Activated T-cell treated with anti-CD3 and anti-CD28 coated beads, Interleukin-2, amount 50 U/mL, for 24 hours (primary cell): Measurements from ENCODE around the gene KRT83.
"Not testable (repeated sequence)": the region's sequence is repeated elsewhere in the genome, so short reads cannot be mapped to it uniquely, and the experiment has no call there.

Source experiments
- DNase-seq: peaks from one replicate; pipeline ENCODE4 v3.0.0-alpha.2; 2020
- H3K27ac Mint-ChIP-seq: 2 replicates; pipeline ENCODE4 v1.8.0; 2020; ENCODE audit warnings: mild to moderate bottlenecking, mixed read lengths
- H3K27me3 Mint-ChIP-seq: 2 replicates; pipeline ENCODE4 v1.8.0; 2020; ENCODE audit warnings: mixed read lengths
- H3K36me3 Mint-ChIP-seq: 2 replicates; pipeline ENCODE4 v1.8.0; 2020; ENCODE audit warnings: low read depth, mixed read lengths
- H3K4me1 Mint-ChIP-seq: 2 replicates; pipeline ENCODE4 v1.8.0; 2020; ENCODE audit warnings: low read depth, mixed read lengths
- H3K4me3 Mint-ChIP-seq: 2 replicates; pipeline ENCODE4 v1.8.0; 2020; ENCODE audit warnings: mild to moderate bottlenecking, moderate library complexity, mixed read lengths
- H3K9me3 Mint-ChIP-seq: 2 replicates; pipeline ENCODE4 v1.8.0; 2020; ENCODE audit warnings: mixed read lengths

KRT83 gene

DNA sequence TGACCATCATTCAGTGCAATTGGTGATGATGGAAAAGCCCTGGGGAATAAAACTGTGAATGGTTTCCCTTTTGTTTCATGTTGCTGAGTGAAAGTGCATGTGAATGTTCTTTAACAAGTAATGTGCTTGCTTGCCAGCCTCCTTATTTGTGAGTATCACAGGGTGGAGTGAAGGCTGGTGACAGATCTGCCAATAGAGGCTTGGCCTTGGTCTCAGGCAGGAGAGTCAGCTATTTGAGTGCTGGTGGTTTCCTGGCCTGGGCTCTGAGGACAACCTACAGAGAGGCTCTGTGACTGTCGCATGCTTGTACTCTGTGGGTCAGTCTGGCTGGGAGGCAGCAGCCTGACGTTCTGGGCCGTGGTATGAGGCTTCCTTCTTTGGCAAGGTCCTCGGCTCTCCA lies 25.4 kb upstream of the KRT83 start:
- DNase-seq = no peak
- Mint-ChIP-seq H3K4me1 (peaks cover 11% of the 10 kb centered on the region), H3K36me3 (no peaks in the 10 kb centered on the region), H3K9me3 (no peaks in the 10 kb centered on the region), H3K27me3 (no peaks in the 10 kb centered on the region), H3K27ac (no peak overlapping the region), H3K4me3 (no peak overlapping the region)

DNA sequence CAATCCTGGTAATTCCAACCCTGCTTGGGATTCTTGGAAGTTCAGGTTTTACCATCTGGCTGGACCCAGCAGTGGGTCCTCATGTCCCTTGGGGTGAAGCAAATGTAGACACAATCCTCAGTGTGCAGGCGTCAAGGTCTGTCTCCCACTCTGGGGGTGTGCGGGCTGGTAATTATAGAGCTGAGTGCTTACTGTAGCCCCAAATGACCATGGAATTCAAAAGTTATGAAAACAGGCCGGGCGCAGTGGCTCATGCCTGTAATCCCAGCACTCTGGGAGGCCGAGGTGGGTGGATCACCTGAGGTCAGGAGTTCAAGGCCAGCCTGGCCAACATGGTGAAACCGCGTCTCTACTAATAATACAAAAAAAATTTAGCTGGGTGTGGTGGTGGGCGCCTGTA lies 23.8 kb upstream of the KRT83 start:
- H3K4me3 Mint-ChIP-seq, H3K27ac Mint-ChIP-seq, H3K27me3 Mint-ChIP-seq, H3K9me3 Mint-ChIP-seq, H3K36me3 Mint-ChIP-seq, H3K4me1 Mint-ChIP-seq, DNase-seq: not testable (repeated sequence)

DNA sequence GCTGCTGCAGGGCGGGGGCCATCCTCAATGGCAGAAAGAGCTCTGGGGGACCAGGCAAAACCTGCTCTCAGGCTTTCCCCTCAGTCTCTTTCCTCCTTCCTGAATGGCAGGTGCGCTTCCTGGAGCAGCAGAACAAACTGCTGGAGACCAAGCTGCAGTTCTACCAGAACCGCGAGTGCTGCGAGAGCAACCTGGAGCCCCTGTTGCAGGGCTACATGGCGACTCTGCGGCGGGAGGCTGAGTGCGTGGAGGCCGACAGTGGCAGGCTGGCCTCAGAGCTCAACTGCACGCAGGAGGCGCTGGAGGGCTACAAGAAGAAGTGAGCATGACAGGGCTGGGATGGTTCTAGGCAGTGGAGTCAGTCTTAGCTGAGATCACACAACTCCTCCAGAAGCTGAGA lies 22.9 kb upstream of the KRT83 start:
- Mint-ChIP-seq H3K27me3 (no peaks in the 10 kb centered on the region), H3K4me3 (no peak overlapping the region), H3K4me1 (no peaks in the 10 kb centered on the region), H3K27ac (no peak overlapping the region), H3K36me3 (no peaks in the 10 kb centered on the region), H3K9me3 (no peaks in the 10 kb centered on the region)
- DNase-seq = no peak

DNA sequence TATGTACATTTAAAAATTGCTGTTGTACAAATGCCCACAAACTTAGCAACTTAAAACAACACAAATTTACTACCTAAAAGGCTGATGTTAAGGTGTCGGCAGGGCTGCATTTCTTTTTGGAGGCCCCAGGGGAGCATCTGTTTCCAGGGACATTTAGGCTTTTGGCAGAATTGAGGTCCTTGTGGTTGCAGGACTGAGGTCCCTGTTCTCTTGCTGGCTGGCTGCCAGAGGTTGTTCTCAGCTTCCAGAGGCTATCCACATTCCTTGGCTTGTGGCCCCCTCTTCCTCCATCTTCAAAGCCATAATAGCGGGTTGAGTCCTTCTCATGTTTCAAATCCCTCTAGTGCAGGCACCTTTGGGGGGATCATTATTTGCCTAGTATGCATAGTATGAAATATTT lies 22.4 kb upstream of the KRT83 start:
- no peaks in the 10 kb centered on the region for H3K4me1 Mint-ChIP-seq
- DNase-seq = no peak
- no peaks in the 10 kb centered on the region for H3K36me3 Mint-ChIP-seq

DNA sequence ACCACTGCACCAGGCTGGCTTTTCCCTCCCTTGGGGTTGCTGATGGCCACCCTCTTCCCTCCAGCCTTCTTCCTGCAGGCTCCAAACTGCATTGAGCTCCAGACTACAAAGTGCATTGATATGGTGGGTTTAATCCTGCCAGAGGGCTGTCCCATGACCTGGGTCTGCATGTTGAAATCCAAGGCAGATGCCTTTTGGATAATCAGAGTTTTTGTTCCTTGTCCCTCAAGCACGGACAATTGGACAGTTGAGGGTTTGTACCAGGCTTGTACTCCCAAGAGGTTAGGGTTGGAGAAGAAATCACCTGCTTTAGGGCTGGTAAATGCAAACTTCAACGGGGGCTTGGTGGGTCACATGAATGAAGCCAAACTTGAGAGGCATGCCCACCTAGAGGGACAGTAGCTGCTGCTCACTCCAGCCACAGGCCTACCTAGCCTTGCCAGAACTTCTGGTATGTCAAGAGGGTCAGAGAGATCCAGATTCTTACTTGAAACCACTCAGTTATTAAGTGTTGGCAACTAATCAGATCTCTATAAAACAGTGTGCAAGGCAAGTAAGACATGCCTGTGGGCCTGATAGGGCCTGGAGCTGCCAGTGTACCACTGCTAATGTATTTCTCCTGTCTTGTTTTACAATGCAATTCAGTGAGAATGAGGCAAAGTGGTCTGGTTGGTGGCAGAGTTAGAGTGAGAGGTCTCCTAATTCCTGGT lies 21.7 kb upstream of the KRT83 start:
- no peak for DNase-seq
- H3K36me3 Mint-ChIP-seq = no peaks in the 10 kb centered on the region
- H3K9me3 Mint-ChIP-seq = no peaks in the 10 kb centered on the region
- H3K27ac Mint-ChIP-seq = no peak overlapping the region
- no peaks in the 10 kb centered on the region for H3K27me3 Mint-ChIP-seq
- H3K4me1 Mint-ChIP-seq = no peaks in the 10 kb centered on the region
- no peak overlapping the region for H3K4me3 Mint-ChIP-seq

More for the DNA sequence above, 22.4 kb upstream of the KRT83 start:
- Mint-ChIP-seq H3K27me3 (no peaks in the 10 kb centered on the region), H3K9me3 (no peaks in the 10 kb centered on the region), H3K27ac (no peak overlapping the region), H3K4me3 (no peak overlapping the region)

DNA sequence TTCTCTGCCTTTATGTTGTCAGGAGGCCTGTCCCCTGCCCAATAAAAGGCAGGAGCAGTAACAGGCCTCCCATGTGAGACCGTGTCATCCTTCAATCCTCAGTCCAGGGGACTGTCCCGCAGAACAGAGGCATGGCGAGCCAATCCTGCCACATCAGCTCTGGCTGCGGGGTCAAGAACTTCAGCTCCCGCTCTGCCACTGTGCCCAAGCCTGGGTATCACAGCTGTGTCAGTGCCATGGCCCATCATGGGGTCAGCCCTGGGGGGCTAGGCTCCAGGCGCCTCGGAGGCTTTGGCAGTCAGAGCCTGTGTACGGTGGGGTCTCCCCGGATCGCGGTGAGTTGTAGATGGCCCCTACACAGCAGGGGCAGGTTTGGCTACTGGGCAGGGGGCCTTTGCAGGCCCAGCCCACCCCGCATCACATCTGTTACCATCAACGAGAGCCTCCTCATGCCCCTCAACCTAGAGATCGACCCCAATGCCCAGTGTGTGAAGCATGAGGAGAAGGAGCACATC lies 19.9 kb upstream of the KRT83 start:
- no peak overlapping the region for H3K27ac Mint-ChIP-seq
- H3K27me3 Mint-ChIP-seq = no peaks in the 10 kb centered on the region
- H3K4me3 Mint-ChIP-seq = no peak overlapping the region
- DNase-seq = no peak
- no peaks in the 10 kb centered on the region for H3K9me3 Mint-ChIP-seq
- peaks cover 8% of the 10 kb centered on the region for H3K4me1 Mint-ChIP-seq
- no peaks in the 10 kb centered on the region for H3K36me3 Mint-ChIP-seq

DNA sequence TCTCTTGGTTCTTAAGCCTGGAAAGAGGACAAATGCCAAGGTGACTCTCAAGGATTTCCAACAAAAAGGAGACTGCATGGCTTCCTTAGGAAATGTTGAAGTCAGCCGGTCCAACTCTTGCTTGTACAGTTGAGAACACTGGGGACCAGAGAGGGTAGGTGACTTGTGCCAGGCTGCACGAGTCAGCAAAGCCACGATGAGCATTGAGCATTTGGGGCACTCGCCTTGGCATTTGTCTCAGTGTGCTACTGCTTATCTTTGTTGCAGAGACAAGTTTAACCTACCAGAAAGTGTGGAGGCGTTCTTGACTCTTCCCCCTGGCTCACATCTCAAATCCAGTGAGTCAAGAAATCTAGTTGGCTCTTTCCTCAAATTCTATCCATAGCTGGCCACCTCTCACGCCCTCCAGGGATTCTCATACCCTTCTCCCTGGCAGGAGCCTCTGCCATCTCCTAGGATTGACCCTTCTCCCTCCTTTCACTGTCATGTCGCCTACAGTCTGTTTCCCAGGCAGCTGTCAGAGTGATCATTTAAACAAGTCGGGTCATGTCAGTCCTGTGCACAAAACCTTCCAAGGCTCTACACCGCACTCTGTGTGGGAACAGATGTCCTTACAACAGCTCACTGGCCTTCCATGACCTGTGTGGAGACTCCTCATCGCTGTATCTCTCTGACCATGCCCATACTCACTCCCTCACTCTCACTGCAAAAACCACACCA lies 17.2 kb upstream of the KRT83 start:
- DNase-seq = no peak
- H3K4me3 Mint-ChIP-seq = no peak overlapping the region
- peaks cover 7% of the 10 kb centered on the region for H3K27me3 Mint-ChIP-seq
- H3K27ac Mint-ChIP-seq = no peak overlapping the region
- H3K36me3 Mint-ChIP-seq = no peaks in the 10 kb centered on the region
- H3K9me3 Mint-ChIP-seq = no peaks in the 10 kb centered on the region
- peaks cover 8% of the 10 kb centered on the region for H3K4me1 Mint-ChIP-seq

DNA sequence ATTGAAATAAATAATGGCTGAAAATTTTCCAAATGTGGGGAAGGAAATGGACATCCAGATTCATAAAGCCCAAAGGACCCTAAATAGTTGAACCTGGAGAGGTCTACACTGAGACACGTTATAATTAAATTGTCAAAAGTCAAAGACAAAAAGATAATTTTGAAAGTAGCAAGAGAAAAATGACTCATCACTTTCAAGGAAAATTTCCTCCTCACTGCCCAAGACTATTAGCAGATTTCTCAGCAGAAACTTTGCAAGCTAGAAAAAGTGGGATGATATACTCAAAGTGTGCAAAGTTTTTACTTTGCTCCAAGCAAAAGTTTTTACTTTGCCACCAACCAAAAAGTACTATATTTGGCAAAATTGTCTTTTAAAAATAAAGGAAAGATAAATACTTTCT lies 15.9 kb upstream of the KRT83 start:
- peaks cover 8% of the 10 kb centered on the region for H3K4me1 Mint-ChIP-seq
- no peak overlapping the region for H3K27ac Mint-ChIP-seq
- H3K4me3 Mint-ChIP-seq = no peak overlapping the region
- peaks cover 7% of the 10 kb centered on the region for H3K27me3 Mint-ChIP-seq
- no peaks in the 10 kb centered on the region for H3K36me3 Mint-ChIP-seq
- DNase-seq = no peak
- no peaks in the 10 kb centered on the region for H3K9me3 Mint-ChIP-seq

DNA sequence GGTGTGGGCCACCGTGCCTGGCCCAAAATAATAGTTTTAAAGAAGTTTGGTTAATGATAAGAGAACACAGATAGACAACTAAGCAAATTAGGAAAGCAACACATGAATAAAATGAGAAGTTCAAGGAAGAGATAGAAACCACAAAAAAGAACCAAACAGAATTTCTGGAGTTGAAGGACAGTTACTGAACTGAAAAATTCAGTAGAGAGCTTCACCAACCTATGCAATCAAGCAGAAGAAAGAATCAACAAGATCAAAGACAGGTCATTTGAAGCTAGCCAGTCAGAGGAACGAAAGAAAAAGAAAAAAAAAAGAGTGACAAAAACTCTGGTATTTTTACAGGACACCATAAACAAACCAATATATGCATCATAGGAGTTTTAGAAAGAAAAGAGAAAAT lies 15.4 kb upstream of the KRT83 start:
- DNase-seq = no peak
- Mint-ChIP-seq H3K4me3 (no peak overlapping the region), H3K27ac (no peak overlapping the region), H3K36me3 (no peaks in the 10 kb centered on the region), H3K27me3 (peaks cover 7% of the 10 kb centered on the region), H3K9me3 (no peaks in the 10 kb centered on the region), H3K4me1 (peaks cover 8% of the 10 kb centered on the region)

DNA sequence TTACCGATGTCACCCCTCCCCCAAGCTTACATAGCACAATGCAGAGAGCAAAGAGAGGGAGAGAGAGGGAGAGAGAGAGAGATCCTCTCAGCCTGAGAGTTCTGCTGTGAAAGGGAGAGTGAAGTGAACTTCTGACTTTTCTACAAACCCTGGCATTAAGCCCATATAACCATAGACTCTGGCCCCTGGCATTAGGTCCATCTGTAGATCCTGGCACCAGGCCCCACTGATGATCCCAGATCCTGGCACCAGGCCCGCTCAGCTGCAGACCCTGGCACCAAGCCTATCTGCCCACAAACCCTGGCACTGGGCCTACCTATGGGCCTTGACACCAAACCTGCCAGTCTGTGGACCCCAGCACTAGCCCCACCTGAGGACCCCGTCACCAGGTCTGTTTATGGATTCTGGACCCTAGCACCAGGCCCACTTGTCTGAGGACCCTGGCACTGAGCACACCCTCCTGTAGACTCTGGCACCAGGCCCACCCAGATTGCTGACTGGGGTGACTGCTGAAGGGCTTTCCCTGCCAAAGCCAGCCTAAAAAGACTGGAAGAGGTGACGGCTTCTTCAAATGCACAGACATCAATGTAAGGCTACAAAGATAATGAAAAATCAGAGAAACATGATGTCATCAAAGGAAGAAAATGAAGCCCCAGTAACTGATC lies 14.5 kb upstream of the KRT83 start:
- Mint-ChIP-seq H3K36me3 (no peaks in the 10 kb centered on the region), H3K9me3 (no peaks in the 10 kb centered on the region), H3K27me3 (peaks cover 7% of the 10 kb centered on the region)

DNA sequence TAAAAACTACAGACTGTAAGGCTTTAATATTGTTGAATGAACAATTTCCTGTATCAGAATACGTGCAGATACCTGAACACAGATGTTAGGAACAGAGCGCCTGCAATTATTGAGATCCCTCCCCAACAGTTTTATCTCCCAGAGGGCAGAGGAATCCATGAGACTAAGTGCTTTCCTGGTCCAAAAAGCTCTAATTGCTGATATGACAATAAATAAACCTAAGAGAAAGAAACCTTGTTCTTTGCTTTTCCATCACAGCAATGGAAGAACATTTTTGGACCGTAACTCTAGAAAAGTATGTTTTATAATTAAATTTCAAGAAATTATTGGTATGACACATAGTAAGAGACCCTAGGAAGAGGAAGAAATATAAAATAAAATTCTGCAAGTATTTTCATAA lies 13.0 kb upstream of the KRT83 start:
- Mint-ChIP-seq H3K9me3 (no peaks in the 10 kb centered on the region), H3K4me3 (no peak overlapping the region), H3K27me3 (peaks cover 7% of the 10 kb centered on the region), H3K4me1 (peaks cover 8% of the 10 kb centered on the region), H3K27ac (no peak overlapping the region), H3K36me3 (no peaks in the 10 kb centered on the region)
- DNase-seq = no peak

More for the DNA sequence above, 14.5 kb upstream of the KRT83 start:
- H3K4me3 Mint-ChIP-seq = no peak overlapping the region
- peaks cover 8% of the 10 kb centered on the region for H3K4me1 Mint-ChIP-seq
- no peak for DNase-seq
- H3K27ac Mint-ChIP-seq = no peak overlapping the region

DNA sequence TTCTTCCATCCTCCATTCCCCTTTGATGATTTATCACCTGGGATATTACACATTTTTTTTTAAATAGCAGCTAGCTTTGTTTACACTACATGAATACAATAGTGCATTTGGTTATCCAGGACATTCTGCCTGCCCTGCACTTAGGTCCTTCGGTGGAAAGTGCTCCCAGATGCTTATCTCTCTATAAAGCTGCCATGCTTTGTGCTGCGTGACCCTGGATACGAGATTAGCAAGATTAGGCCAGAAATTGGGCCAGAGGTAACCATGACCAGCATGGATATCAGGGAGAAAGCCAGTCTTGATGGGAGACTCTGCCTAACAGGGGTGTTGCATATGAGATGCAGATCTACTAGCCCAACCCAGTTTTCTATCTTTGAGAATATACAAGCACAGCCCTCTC lies 12.1 kb upstream of the KRT83 start:
- H3K4me3 Mint-ChIP-seq = no peak overlapping the region
- peaks cover 8% of the 10 kb centered on the region for H3K4me1 Mint-ChIP-seq
- no peak overlapping the region for H3K27ac Mint-ChIP-seq
- H3K27me3 Mint-ChIP-seq = peaks cover 7% of the 10 kb centered on the region
- no peak for DNase-seq
- no peaks in the 10 kb centered on the region for H3K36me3 Mint-ChIP-seq
- H3K9me3 Mint-ChIP-seq = no peaks in the 10 kb centered on the region

DNA sequence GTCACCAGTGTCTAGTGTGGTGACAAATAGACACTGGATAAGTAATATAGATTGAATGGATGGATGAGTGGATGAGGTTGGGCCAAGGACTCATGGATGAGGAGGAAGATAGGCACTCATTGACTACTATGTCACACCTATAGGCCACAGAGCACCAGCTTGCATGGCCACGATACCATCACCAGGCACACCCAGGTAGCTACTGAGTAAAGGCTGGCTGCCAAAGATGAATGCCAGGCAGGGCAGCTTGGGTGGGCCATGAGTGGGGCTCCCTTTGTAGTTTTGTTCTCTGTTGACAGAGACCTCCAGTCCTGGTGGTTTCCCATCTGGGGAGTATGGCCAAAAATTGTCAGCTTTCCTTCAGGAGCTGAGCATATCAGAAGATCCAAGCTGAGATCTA lies 11.2 kb upstream of the KRT83 start:
- DNase-seq = no peak
- Mint-ChIP-seq H3K4me3 (no peak overlapping the region), H3K36me3 (no peaks in the 10 kb centered on the region), H3K27ac (no peak overlapping the region), H3K4me1 (peaks cover 14% of the 10 kb centered on the region), H3K9me3 (no peaks in the 10 kb centered on the region), H3K27me3 (peaks cover 7% of the 10 kb centered on the region)

DNA sequence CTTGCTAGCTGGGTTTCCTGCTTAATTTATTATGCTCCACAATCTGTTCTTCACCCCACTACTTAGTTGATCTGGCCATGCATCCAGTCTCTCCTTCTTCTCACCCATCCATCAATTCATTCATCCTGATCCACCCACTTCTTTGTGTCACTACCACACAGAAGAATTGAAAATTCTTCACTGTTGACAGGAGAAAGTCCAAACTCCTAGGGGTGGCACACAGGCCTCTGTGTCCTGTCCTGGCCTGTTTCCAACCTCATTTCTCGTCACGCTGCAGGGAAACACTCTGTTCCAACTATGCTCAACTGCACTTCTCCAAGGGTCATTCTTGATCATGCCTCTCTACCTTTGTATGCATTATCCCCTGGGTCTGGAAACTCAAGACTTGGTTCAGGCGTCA lies 10.6 kb upstream of the KRT83 start:
- Mint-ChIP-seq H3K4me1 (peaks cover 16% of the 10 kb centered on the region), H3K9me3 (no peaks in the 10 kb centered on the region), H3K36me3 (no peaks in the 10 kb centered on the region), H3K4me3 (no peak overlapping the region), H3K27ac (no peak overlapping the region), H3K27me3 (peaks cover 7% of the 10 kb centered on the region)
- DNase-seq = no peak

DNA sequence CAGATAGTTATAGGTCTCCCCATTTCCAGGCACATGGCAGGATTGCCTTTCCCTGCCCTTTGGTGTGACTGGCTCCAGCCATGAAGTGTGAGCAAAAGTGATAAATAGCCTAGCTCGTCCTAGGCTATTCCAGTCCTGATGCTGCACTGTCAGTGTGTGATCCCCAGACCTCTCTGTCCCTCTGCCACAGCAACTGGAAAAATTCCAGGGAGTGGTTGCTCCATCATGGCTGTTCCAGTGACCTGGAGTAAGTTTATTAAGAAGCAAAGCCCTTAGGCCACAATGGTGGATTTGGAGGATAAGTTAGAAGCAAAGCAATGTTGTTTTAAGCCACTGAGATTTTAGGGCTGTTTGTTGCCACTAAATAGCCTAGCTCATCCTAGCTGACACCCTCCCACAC lies 9.8 kb upstream of the KRT83 start:
- H3K27me3 Mint-ChIP-seq = peaks cover 10% of the 10 kb centered on the region
- H3K4me3 Mint-ChIP-seq = no peak overlapping the region
- no peak for DNase-seq
- no peaks in the 10 kb centered on the region for H3K9me3 Mint-ChIP-seq
- H3K36me3 Mint-ChIP-seq = no peaks in the 10 kb centered on the region
- H3K4me1 Mint-ChIP-seq = peaks cover 12% of the 10 kb centered on the region
- H3K27ac Mint-ChIP-seq = no peak overlapping the region
